Measurements from ENCODE around the gene AQP7. TPM values are rescaled to one million over a fixed set of nuclear protein-coding genes. Genes with fewer than 3 reads are reported as not detected.

The AQP7 gene
- total RNA-seq, 6 donors from 2014 or later, result 2.1 to 23.0 (median 4.8) TPM

DNA sequence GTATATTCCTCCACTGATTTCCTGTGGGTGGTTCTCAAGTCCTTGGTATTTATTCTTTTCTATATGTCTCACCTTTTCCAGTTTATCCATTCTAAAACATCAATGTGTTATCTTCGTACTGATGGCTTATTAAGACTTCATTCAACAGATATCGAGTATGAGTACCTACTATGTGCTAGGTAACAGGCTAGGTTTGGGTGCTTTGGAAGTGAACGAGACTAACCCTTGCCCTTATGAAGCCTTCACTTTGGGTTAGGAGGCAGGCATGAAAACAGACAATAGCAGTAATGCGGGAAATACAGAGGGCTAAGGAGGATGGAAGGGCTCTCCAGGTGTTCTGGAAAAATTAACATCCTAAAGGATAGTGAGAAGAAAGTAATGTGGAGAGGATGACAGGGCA, 53.4 kb downstream of the AQP7 start:
- Histone ChIP-seq H3K36me3 (peaks cover 28 to 56% (median 51%) of the 10 kb centered on the region in 4 donors), H3K27me3 (no peaks in the 10 kb centered on the region), H3K4me1 (peaks cover 0 to 13% (median 2%) of the 10 kb centered on the region in 4 donors), H3K27ac (peak overlapping the region in 1 of 4 donors; percentile 70), H3K9me3 (no peaks in the 10 kb centered on the region), H3K4me3 (no peak overlapping the region)
- TF ChIP-seq, protein P1, sequence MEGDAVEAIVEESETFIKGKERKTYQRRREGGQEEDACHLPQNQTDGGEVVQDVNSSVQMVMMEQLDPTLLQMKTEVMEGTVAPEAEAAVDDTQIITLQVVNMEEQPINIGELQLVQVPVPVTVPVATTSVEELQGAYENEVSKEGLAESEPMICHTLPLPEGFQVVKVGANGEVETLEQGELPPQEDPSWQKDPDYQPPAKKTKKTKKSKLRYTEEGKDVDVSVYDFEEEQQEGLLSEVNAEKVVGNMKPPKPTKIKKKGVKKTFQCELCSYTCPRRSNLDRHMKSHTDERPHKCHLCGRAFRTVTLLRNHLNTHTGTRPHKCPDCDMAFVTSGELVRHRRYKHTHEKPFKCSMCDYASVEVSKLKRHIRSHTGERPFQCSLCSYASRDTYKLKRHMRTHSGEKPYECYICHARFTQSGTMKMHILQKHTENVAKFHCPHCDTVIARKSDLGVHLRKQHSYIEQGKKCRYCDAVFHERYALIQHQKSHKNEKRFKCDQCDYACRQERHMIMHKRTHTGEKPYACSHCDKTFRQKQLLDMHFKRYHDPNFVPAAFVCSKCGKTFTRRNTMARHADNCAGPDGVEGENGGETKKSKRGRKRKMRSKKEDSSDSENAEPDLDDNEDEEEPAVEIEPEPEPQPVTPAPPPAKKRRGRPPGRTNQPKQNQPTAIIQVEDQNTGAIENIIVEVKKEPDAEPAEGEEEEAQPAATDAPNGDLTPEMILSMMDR (IDR thresholded peaks at IDR 0.05), result no peak
- TF ChIP-seq POLR2AphosphoS5 (IDR thresholded peaks at IDR 0.05) (no peak), EP300 (IDR thresholded peaks at IDR 0.05) (no peak), POLR2A (IDR thresholded peaks at IDR 0.05) (no peak)
- WGBS, 2 donors, result 95 to 97% methylated on average over 4 of the region's 4 CpGs
- DNase-seq (no peak), ATAC-seq (ENCODE audit: low FRiP score in 2 of 2) (no peak)

DNA sequence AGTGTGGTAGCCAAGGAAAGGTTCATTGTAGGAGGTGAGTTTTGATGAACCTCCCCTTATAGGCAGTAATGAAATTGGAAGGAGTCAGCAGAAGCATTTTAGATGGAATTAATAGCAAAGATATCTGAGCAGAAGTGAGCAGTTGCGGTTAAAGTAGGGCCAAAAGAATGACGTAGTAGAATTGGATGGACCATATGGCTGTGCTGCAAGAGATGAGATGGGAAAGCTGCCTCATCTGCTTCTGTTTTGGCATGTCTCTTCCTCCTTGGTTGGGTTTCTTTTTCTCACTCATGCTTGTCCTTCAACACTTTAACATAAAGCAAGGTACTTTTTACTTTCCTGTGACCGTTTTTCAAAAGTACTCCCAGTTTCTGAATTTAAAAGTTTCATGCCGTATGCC, 55.8 kb downstream of the AQP7 start:
- peaks cover 0 to 13% (median 2%) of the 10 kb centered on the region in 4 donors for H3K4me1 ChIP-seq
- H3K36me3 ChIP-seq, result peaks cover 37 to 81% (median 71%) of the 10 kb centered on the region in 4 donors
- no peaks in the 10 kb centered on the region for H3K9me3 ChIP-seq
- H3K27ac ChIP-seq, result no peak overlapping the region
- H3K4me3 ChIP-seq, result no peak overlapping the region
- 90 to 97% methylated on average over 4 of the region's 4 CpGs for WGBS, 2 donors
- no peak for DNase-seq
- ATAC-seq (ENCODE audit: low FRiP score in 2 of 2), result peak in 1 of 2 donors; percentile 62
- no peak for TF ChIP-seq POLR2AphosphoS5 (IDR thresholded peaks at IDR 0.05)
- H3K27me3 ChIP-seq, result no peaks in the 10 kb centered on the region

DNA sequence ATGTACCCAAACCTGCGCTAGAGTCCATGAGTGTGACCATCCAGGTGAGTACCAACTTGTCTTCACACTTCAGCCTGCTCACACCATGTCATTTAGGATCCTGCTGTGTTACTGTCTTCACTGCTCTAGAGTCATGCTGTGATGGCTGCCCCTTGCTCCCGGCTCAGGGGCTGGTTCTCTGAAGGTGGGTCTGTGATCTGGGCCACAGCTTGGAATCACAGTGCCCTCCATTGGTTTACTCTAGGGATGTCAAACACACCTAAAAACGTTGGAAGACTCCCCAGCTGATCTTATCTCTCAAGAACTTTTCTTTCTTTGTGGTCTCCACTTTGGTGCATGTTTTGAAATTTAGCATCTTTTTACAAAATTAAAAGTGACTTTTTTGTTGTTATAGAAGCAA, 58.2 kb downstream of the AQP7 start:
- ATAC-seq (ENCODE audit: low FRiP score in 2 of 2) (no peak), DNase-seq (no peak)
- Histone ChIP-seq H3K9me3 (peaks cover 0 to 9% (median 7%) of the 10 kb centered on the region in 4 donors), H3K4me1 (no peaks in the 10 kb centered on the region), H3K27me3 (no peaks in the 10 kb centered on the region), H3K36me3 (peaks cover 57 to 100% (median 92%) of the 10 kb centered on the region in 4 donors), H3K27ac (no peak overlapping the region), H3K4me3 (no peak overlapping the region)
- TF ChIP-seq POLR2AphosphoS5 (IDR thresholded peaks at IDR 0.05) (no peak), POLR2A (IDR thresholded peaks at IDR 0.05) (no peak), EP300 (IDR thresholded peaks at IDR 0.05) (no peak)
- TF ChIP-seq, protein P1 (IDR thresholded peaks at IDR 0.05), result no peak
- WGBS, 2 donors, result 79 to 80% methylated on average over 3 of the region's 3 CpGs

DNA sequence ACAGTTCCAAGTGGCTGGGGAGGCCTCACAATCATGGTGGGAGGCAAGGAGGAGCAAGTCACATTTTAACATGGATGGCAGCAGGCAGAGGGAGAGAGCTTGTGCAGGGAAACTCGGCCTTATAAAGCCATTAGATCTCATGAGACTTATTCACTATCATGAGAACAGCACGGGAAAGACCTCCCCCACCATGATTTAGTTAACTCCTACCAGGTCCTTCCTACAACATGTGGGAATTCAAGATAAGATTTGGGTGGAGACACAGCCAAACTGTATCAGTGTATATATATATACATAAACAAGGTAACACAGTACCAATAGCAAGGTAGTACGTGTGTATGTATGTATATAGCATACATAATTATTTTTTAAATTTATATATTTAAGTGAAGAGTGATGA, 61.2 kb downstream of the AQP7 start:
- WGBS, 2 donors, result 94 to 98% methylated on average over 3 of the region's 3 CpGs
- H3K9me3 ChIP-seq, result peaks cover 0 to 9% (median 7%) of the 10 kb centered on the region in 4 donors
- TF ChIP-seq, protein P1 (IDR thresholded peaks at IDR 0.05), result no peak
- no peak for TF ChIP-seq POLR2AphosphoS5 (IDR thresholded peaks at IDR 0.05)
- no peak overlapping the region for H3K27ac ChIP-seq
- DNase-seq (no peak), ATAC-seq (ENCODE audit: low FRiP score in 2 of 2) (no peak)
- no peaks in the 10 kb centered on the region for H3K4me1 ChIP-seq
- H3K4me3 ChIP-seq, result no peak overlapping the region
- H3K27me3 ChIP-seq, result no peaks in the 10 kb centered on the region
- peaks cover 47 to 100% (median 91%) of the 10 kb centered on the region in 4 donors for H3K36me3 ChIP-seq

DNA sequence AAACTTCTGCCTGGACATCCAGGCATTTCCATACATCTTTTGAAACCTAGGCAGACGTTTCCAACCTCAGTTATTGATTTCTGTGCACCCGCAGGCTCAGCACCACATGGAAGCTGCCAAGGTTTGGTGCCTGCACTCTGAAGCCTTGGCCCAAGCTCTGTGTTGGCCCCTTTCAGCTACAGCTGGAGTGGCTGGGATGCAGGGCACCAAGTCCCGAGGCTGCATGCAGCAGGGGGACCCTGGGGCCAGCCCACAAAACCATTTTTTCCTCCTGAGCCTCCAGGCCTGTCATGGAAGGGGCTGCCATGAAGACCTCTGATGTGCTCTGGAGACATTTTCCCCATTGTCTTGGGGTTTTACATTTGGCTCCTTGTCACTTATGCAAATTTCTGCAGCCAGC, 62.2 kb downstream of the AQP7 start:
- Histone ChIP-seq H3K9me3 (peaks cover 0 to 9% (median 7%) of the 10 kb centered on the region in 4 donors), H3K4me3 (no peak overlapping the region), H3K27me3 (no peaks in the 10 kb centered on the region), H3K4me1 (no peaks in the 10 kb centered on the region), H3K36me3 (peaks cover 42 to 100% (median 88%) of the 10 kb centered on the region in 4 donors), H3K27ac (no peak overlapping the region)
- WGBS, 2 donors, result 95 to 100% methylated on average over 3 of the region's 3 CpGs
- TF ChIP-seq POLR2A (IDR thresholded peaks at IDR 0.05) (no peak), POLR2AphosphoS5 (IDR thresholded peaks at IDR 0.05) (no peak)
- ATAC-seq (ENCODE audit: low FRiP score in 2 of 2) (no peak), DNase-seq (no peak)

Small RNA genes lying within 50 kb of the gene (small RNA-seq; reads per million reads assigned to genes)
- gene AL356218.2 (0 reads per million in 4 donors), gene RF00019 (0 reads per million in 4 donors)

Other genes starting within 250 kb of the AQP7 start
- 10 to 100 TPM; 26.2 to 83.3 (median 70.8) TPM for gene B4GALT1, start 235.2 kb downstream of the AQP7 start, total RNA-seq
- gene SPINK4, start 162.4 kb downstream of the AQP7 start, total RNA-seq, result not detected
- 100 to 1,000 TPM in 4 of 6 donors, 10 to 100 TPM in 2; 55.5 to 157 (median 129) TPM for gene BAG1, start 137.9 kb downstream of the AQP7 start, total RNA-seq
- gene CHMP5, start 137.5 kb downstream of the AQP7 start, total RNA-seq, result 10 to 100 TPM; 33.5 to 95.5 (median 60.1) TPM
- gene NFX1, start 112.1 kb downstream of the AQP7 start, total RNA-seq, result 10 to 100 TPM; 37.0 to 75.4 (median 54.1) TPM
- 100 to 1,000 TPM in 5 of 6 donors, 10 to 100 TPM in 1; 62.5 to 468 (median 201) TPM for gene AQP3, start 45.0 kb upstream of the AQP7 start, total RNA-seq
- gene NOL6, start 71.4 kb upstream of the AQP7 start, total RNA-seq, result 10 to 100 TPM; 17.8 to 47.6 (median 31.9) TPM
- 1 to 10 TPM in 2 of 6 donors, not detected in 4; 1.1 to 2.0 TPM for gene ANKRD18B, start 121.7 kb upstream of the AQP7 start, total RNA-seq